Ecto neural progenitor cell (in vitro differentiated cells): ENCODE results near the gene LOXL3.

ENCODE experiments used
- DNase-seq: peaks from one replicate; pipeline ENCODE4 v3.0.0-alpha.2; 2018; ENCODE audit warnings: low spot score

Gene LOXL3, protein sequence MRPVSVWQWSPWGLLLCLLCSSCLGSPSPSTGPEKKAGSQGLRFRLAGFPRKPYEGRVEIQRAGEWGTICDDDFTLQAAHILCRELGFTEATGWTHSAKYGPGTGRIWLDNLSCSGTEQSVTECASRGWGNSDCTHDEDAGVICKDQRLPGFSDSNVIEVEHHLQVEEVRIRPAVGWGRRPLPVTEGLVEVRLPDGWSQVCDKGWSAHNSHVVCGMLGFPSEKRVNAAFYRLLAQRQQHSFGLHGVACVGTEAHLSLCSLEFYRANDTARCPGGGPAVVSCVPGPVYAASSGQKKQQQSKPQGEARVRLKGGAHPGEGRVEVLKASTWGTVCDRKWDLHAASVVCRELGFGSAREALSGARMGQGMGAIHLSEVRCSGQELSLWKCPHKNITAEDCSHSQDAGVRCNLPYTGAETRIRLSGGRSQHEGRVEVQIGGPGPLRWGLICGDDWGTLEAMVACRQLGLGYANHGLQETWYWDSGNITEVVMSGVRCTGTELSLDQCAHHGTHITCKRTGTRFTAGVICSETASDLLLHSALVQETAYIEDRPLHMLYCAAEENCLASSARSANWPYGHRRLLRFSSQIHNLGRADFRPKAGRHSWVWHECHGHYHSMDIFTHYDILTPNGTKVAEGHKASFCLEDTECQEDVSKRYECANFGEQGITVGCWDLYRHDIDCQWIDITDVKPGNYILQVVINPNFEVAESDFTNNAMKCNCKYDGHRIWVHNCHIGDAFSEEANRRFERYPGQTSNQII

DNA sequence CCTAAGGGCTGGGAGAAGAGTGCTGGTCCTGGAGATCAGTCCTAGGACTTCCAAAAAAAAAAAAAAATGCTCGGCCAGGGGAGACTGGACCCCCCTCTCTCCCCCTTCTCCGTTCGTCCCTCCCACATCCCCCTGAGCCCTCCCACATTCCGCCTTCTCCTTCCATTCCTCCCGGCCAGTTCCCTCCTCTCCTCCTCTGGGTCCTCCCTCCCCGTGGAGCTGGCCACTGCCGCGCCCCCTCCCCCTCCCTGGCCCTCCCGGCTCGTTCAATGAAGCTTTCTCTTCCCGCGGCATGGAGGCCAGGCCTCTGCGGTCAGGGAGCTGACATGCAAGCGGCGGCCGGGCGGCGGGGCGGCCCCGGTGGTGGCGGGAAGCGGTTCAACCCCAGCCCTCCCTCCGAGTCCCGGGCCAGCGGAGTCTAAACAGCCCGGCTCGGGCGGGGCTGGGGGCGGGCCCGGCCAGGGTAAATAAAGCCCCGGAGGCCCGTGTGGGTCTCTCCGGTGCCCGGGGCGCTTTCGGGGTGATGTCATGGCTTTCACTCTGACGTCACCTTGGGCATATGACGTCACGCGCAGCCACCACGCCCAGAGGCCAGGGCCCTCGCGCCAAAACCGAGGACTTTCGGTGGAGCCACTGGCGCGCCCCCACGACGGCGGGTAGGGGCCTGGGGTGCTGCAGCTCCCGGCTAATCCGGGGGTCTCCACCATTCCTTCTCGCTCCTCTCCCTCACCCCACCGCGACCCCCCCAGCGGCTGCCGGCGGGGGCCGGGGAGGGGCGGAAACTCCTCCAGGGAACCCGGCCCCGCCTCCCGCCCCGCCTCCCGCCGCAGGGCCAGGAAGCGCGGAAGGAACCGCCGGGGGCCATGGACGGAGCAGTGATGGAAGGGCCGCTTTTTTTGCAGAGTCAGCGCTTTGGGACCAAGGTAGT is at the start of gene LOXL3, which contains the start of gene DOK1:
TSS of gene LOXL3 (minus strand) at position 51 of the 928 bp plus-strand sequence. CDS start 1,308 bp downstream, outside the sequence.
TSS of gene DOK1 (plus strand) at position 829 of the 928 bp plus-strand sequence. CDS start at position 864, 35 bp downstream.
- peak; percentile 94 for DNase-seq

DNA sequence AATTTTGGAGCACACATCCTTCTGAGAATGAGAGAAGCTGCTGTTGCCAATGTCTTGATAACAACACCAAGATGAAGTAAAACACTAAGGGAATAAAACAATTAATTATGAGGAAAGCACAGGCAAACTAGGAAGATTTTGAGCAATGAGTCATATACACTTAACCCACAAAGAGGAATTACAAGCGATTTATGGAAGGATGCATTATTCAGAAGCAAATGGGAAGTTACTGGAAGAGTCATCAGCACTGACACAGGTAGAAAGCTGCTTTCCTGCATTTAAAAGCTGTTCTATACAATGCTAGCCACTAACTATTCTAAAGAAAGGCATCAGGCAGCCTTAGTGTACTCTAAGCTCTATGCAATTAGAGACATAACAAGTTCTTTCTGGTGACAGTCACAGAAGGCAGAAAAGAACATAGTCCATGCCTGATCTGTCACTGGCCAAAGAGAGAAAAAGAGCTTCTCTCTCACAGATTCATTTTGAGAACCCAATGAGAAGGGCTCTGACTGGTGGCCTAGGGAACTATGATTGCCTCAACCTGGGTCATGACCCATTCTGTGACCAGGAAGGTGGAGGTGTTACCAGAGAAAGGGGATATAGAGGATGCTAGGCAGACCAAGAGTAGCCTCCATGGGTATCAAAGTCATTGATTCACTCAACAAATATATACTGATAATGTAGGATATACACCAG is 49.0 kb upstream of the LOXL3 start:
- no peak for DNase-seq

DNA sequence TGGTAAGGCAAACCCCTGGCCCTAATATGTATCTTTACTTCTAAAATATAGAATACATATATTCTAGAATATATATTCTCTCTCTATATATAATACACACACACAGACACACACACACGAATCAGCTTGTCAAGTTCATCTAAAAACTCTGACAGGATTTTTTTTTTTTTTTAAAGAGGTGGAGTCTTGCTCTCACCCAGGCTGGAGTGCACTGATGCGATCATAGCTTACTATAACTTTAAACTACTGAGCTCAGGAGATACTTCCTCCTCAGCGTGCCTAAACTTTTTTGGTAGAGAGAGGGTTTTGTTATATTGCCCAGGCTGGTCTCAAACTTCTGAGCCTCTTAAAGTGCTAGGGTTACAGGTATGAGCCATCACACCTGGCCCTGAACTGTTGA is 45.9 kb upstream of the LOXL3 start:
- DNase-seq: no peak

DNA sequence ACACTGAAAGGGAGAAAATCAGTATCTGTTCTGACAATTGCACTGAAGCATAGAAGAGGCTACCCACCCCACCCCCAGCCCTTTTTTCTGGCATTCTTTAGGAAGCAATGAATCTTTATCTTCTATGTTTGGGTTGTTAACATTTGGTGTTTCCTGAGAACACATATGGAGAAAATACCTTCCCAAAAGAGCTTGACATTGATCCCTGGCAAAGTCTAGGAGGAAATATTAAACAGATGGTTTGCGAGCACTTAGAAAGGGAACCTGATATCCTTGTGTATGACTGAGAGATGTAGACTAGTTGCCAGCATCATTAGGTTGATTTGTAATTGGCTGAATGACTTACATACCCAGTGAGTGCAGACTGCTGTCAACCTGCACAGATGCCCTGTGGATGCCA is 43.7 kb upstream of the LOXL3 start:
- no peak for DNase-seq

DNA sequence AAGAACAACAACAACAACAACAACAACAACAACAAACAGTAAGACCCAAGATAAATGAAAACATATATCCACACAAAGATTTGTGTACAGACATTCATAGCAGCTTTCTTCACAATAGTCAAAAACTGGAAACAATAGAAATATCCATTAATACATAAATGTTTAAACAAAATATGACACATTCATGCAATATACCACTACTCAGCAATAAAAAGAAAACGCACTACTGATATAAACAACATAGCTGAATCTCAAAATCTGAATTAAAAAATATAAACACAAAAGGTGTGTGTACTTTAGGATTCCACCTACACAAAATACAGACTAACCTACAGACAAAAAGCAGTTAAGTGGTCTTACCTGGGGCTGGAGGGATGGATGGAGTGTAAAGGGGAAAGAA is 42.8 kb upstream of the LOXL3 start:
- no peak for DNase-seq

DNA sequence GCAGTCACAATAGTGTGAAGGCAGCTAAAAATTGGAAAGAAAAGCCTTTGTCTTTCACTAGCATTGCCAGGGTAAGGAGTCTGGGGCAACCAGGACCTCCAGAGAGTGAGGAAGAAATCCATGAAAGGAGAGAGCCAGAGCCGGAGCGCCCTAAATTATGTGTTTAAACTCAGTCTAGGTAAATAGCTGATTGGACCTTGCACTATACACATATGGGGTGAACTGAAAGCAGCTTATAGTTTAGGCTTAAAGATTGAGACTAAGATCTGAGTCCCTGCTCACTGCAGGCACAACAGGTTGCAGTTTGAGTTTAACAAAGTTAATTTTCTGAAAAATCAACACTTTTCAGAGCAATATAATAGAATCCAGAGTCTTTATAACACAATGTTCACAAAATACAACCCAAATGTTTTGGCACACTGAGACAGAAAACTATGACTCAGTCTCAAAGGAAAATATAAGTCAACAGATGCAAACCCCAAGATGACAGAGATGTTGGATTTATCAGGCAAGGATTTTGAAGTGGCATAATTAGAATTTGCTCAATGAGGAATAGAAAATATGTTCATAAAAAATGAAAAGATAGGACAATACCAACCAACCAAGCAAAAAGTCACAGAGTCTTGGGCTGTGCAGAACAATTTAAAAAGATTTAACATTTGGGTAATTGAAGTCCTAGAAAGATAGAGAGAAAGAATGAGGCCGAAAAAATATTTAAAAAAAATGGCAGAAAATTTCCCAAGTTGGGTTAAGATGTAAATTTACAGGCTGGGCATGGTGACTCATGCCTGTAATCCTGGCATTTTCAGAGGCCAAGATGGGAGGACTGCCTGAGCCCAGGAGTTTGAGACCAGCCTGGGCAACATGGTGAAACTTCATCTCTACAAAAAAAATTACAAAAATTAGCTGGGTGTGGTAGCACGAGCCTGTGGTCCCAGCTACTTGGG is 40.4 kb upstream of the LOXL3 start:
- no peak for DNase-seq

DNA sequence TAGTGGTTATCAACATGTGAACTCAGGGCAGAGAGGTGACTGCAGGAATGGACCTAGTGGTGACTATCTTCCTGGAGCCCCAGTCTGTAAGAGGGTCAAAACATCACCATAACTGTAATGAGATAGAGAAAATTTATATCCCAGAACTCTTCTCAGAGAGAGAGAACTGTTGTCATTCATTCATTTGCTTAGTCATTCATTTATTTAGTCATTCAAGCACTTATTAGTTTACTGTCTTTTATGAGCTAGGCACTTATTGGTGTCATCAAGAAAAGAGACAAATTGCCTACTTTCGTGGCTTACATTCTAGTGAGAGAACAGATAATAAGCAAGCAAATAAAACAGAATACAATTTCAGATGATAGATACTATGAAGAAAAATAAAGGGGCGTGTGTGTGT is 34.9 kb upstream of the LOXL3 start:
- DNase-seq: no peak

DNA sequence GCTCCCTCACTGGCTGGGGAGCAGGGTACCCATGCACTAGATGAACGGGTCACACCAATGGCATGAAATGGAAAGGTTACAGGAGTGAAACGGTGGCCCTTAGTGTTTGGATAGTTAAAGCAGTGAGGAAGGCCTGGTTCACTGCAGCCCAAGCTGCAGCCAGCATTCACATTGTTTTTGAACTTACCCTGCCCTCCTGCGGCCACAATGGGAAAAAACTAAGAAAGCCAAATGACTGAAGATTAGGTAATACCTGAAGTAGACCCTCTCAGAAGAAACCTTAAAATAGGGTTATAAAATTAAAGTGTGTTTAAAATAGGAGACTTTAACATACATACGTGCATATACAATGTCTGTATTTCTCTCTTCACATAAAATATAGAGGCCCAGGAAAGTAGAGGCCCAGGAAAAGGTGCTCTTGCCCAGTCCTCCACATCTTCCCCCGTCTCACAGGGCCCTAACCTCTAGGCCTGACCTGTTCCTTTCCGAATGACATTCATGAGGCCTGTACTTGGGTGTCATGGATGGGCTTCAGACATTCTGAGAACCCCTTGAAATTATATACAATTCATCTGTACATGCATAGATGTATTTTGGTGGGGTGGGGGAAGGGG is 34.0 kb upstream of the LOXL3 start:
- DNase-seq: peak; percentile 56

DNA sequence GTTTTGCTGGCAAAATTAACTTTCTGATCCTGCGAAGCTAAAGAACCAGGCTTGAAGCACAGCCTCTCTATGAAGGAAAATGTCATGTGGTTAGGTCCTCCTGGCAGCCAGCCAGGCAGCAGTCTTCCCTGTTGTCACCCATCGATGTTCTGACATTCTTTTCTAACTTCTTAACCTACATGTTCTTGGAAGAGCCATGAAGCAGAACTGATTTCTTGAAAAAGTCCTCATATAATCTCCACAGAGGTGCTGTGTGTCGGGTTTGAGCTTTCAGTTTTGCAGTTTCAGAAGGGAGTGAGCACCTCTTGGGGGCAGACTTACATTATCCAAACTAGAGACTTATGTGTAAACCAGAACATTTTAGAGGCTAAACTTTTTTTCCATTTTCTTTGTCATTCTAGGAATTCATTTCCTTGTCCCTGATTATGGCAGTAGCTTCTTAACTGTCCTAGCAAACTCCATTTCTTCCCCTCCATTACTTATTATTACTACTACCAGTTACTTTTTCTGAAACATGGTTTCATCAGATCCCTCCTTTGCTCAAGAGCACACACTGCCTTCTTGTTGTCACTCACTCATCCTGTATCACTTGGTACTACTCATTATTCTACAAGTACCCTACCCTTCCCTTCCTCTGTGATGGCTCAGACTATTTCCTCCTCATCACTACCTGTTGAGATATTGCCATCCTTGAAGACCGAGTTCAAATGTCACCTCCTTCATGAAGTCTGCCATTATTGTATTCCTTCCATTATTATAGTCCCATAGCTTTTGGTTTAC is 31.9 kb upstream of the LOXL3 start:
- DNase-seq: no peak

DNA sequence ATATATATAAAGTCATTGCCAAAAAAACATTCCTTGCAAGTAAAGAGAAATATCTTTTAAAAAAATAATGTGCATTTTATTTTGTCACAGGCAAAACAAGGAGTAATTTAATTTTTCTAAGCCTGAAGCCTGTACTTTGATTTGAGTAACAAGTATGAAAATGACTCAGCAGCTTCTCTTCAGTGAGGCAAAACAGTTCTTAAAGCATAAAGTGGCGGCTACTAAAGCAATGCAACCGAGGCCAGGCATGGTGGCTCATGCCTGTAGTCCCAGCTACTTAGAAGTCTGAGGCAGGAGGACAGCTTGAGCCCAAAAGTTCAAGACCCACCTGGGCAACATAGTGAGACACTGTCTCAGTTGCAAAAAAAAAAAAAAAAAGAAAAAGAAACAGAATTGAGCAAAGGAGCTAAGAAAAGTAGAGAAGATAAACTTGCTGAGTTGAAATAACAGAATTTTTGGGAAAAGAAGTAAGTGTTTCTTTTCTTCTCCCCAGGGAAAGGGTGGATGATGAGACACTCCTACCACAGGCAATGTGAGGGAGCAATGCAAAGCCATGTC is 30.4 kb upstream of the LOXL3 start:
- DNase-seq: no peak

DNA sequence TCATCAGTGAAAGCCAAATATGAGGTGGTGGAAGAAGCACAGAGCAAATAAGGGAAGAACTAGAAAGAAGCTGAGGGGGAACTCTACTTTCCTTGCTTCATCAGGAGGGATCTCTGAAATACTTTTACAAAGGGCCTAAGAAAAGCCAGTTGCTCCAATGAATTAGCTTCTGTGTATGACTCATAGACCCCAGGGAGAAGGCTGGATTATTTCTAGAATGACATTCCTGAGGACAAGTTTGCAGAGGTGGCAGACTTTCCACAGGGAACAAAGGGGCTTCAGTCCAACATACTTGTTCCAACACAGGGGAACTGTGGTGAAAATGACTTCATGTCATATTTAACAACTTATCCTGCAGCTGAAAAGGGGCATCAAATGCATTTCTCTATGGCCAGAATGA is 29.8 kb upstream of the LOXL3 start:
- no peak for DNase-seq

DNA sequence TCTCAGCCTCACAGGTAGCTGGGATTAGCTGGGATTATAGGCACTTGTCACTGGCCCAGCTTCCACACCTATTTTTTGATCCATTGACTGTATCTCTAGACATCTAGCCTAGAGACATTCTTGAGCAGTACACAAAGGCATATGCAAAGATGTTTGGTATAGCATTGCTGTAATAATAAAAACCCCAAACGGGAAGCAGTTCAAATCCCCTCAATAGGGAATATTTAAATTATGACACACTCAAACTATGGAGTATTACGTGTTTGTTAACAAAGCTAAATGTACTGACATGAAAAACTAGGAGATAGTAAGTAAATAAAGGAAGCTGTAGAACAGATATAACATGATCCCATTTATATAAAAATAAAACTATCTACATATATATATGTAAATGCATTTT is 28.4 kb upstream of the LOXL3 start:
- DNase-seq: no peak

DNA sequence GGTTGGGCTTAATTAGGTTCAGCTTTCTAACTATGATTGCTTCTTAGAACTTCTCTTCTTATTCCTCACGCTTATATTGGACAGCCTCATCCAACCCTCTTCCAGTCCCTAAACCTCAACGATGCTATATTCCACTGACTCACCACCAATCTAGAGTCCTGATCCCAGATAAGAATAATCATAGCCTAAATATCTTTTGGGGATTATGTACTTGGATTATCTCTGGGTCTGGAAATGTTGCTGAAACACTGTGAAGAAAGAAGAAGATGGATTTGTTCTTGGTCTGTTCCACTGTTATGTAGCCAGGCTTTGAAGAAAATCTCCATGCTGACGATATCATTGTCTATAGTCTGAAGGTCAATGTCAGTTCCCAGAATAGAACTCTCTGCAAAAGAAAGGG is 27.7 kb upstream of the LOXL3 start:
- no peak for DNase-seq

DNA sequence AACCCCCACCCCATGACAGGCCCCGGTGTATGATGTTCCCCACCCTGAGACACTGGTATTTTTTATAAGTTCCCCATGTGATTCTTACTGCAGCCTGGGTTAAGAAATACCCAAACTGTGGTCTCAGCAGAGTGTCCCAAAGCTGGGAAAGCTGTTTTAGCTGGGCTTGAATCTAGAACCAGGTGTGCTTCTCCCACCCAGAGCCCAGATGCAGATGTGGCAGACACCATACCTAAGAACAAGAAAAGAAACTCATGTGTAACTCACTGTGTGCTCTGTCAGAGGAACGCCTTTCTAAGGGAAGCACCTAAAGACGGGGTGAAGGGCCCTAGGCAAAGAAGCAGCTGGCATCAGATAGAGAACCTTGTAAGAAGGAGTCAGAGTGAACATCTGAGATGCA is 24.7 kb upstream of the LOXL3 start:
- no peak for DNase-seq

DNA sequence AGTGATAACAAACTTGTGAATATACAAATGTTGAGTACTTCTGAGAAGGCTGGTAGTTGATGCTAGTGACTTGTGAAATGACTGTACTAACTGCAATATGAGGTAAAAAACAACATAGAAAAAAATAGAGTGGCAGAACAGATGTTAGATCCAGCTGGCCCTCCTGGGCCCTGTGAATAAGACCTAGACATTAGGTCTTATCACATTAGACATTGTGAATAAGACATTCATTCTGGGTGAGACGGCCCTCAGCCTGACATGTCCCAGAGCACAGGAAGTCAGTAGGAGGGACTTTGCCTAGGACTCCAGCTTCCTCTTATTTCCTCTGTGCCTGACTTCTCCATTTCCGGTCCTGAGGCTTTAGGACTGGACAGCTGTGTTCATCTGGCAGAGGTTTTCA is 23.7 kb upstream of the LOXL3 start:
- no peak for DNase-seq

DNA sequence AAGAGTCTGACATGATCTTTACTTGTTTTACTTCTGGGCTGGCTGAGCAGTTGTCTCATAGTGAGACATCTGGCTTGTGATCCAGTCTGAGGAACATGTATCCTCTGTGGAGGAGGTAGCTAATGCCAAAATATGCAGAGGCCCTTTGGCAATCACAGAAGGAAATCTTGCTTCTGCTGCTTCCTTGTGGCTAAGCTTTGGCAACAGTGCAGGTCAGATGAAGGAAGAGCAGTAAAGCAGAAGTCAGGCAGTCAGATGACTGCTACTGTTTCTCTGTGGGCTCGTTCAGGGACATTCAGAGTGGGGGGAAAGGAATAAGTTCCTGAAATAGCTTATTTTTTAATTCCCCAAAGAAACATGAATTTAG is 23.1 kb upstream of the LOXL3 start:
- no peak for DNase-seq

DNA sequence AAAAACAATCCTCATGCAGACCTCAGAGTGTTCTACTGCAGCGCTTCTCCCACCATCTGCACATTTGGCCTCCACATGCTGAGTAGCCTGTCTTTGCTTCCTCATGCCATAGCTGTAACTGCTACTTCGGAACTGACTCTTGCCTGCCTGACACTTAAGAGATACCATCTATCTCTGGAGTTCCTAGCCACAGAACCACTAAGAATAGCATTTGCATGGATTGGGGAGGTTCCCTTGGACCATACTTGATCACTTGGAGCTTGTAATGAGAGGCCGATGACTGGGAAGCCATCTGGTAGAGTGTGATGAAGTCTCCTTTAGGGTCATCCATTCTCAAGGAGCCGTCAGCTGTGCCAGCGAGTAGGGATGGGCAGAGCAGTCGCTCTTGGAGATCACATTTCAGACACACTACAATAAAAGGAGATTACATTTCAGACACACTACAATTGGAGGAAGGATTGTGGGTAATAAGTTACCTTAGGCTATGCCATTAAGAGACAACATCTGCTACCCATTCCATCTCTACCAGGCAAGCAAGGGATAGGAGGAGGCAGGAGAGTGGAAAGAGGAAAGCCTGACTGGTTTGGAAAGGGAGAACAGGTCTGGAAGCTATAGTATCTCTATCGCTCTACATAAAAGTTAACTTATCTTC is 22.6 kb upstream of the LOXL3 start:
- DNase-seq: no peak

DNA sequence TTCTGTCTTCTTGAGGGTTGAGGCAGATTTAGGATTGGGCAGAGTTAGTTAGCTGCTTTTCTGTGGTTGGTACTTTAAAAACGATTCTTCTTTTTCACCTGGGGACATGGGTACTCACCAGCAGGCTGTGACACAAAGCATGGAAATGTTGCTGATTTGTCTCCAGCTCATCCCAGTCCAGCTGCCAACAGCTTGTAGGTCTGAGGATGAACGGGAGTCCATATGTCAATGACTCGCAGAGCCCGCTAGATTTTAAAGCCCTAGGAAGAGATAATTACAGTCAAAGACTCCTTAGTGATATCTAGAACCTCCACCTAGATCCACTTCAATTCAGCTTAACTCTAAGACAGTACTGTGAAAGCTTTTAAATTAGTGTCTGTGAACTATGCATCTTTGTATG is 21.6 kb upstream of the LOXL3 start:
- DNase-seq: no peak
